ENCODE measurements around the gene FAM234B. TPM values are rescaled to one million over a fixed set of nuclear protein-coding genes. Genes with fewer than 3 reads are reported as not detected.
"Not testable (repeated sequence)": the region's sequence is repeated elsewhere in the genome, so short reads cannot be mapped to it uniquely, and the experiment has no call there.

Gene FAM234B
- total RNA-seq, 1 experiment from 2014 or later, result 9.1 TPM

DNA sequence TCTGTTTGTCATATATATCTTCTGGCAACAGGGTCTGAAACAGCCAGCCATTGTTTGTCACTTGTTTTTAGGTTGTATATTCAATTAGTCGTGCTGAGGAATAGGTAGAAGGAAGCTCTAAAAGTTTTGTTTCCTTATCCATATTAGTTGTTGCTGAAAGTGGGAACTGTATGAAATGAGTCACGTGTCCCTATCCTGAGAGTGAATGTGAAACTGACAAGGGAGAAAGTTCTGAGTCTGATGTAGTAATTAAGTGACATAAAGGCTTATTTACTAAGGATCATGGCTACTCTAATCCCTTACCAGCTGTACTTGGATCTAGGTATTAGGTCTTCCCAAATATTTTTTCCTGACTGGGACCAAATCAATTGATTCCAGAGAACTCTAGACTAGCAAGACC, 16.4 kb downstream of the FAM234B start:
- DNase-seq (ENCODE audit: low read depth), result no peak

DNA sequence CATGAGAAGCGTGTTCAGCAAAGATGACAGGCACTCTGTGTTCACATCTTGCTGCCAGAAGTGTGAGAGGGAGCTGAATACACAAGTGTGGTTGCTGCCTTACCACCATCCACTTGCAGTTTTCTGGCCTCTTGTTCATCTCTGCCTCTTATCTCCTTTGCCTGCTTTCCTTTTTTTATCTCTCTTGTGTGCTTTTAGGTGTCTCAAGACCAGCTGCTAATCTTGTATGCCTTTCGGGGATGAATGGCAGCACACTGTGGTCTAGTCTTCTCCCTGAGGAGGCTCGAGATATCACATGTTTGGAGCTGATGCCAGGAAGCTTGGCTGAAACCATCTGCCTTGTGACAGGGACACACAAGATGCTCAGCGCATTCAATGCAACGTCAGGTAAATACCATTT, 17.2 kb downstream of the FAM234B start:
- no peak for DNase-seq (ENCODE audit: low read depth)

DNA sequence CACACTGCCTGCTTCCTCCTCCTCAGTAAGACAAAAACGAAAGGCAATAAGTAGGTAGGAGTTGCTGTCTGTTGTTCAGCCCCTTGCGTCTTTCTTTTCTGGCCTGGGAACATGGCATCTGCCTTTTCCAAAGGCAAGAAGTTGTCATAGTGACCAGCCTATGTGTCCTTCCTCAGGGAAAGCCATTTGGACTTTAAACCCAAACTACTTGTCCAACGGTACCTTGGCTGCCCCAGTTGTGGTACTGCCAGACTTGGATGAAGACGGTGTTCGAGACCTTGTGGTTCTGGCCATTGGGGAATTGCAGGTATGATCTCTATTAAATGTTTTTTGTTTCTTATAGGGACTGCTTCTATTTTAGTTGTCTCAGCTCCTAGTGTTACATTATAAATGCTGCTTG, 18.5 kb downstream of the FAM234B start:
- DNase-seq (ENCODE audit: low read depth), result no peak

DNA sequence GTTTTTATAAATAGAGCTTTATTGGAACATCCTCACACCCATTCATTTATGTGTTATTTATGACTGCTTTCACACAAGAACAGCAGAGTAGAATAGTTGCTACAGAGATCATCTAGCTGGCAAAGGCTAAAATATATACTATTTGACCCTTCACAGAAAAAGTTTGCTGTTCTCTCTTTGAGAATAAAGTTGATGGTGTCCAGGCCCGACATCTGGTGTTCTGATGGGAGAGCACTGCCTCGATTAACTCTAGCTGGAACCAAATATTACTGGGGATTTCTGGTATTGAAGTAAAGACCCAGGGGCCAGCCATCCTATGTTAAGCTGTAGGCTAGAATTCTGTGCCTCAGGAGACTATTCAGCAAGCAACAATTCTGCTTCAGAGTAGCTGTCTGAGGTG, 21.8 kb downstream of the FAM234B start:
- no peak for DNase-seq (ENCODE audit: low read depth)

DNA sequence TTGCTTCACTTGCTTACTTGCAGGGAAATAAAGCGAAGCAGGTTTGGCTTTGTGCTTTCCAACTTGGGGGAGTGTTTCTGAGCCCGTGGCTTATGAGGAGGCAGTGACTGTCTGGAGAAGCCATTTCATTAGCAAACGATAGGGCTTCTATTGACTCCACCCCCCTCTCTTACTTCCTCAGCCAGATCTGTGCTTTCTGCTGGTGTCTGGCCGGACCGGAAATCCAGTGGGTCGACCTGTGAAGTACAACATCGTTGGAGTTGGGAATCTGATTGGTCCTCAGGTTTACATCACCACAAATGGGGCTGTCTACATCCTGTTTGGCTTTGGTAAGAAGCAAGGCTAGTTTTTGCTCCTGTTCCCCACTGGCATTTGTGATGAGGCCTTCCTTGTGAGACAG, 22.3 kb downstream of the FAM234B start:
- DNase-seq (ENCODE audit: low read depth), result no peak

DNA sequence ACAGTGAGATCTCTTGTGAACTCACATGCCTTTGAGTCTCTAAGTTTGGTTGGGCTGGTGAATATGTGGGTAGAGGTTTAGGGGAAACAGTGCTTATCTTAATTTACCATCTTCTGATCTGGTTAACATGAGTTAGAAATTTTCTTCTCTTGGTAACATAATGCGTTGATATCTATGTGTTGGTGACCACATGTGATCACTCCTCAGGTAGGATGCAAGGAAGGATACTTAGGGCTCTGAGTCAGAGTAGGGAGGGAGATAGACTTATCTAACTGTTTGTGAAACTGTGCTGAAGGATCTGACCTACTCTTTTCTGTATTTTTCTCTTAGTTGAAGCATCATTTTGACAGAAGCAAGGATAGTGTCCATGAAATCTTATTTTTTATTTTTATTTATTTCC, 23.1 kb downstream of the FAM234B start:
- no peak for DNase-seq (ENCODE audit: low read depth)

DNA sequence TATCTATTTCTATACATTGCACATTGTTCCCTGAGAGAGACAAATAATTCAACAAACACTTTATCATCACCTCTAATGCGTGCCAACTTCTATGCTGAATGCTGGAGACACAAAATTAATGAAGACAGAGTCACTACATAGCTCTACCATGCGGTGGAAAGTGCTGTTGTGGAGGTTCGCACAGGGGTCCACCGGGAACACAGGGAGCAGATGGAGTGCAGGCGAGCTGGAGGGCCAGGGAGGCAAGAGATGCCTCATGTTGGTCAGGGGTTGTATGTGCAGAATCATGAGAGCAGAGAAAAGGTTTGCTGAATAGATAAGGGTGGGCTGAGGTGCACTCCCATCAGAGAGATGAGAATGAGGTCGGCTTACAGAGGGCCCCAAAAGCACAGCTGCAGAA, 25.2 kb downstream of the FAM234B start:
- DNase-seq (ENCODE audit: low read depth), result no peak

DNA sequence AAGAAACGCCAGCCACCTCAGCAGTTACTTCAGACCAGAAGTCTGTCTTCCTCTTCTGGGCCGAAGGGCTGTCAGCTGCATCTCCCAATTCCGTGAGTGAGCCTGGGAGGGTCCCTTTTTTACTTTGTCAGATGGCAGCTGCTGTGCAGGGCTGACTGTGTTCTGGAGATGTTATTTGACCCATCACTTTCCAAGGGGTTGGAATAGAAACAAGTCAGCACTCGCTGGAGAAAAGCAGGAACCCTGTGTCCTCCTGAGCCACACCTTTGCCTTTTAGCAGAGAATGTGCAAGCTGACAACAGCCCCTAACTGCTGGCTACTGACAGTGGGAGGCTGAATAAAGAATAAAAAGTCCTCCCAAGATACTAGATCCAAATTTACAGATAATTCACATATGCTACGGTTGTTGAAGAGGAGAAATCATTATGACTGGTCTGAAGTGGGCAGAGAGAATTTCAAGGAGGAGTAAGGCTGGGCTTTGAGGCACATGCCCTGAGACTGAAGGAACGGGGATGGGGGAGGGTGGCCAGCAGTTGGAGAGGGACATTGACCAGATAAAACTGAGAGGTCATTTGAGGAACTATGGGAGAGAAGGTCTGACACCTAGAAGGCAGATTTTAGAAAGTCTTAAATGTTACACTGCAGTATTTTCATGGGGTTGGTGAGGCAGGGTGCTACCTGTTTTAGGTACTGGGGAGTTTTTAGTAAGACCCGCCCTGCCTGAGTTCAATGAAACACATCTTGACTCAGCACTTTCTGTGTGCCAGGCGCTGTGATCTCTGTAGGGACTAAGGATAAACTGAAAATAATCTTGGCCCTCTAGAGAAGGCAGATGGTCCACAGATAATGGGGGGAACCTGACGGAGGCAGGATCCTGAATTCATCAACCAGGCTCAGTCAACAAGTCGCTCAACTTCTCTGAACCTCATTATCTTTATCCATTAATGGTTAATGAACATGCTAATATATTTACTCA, 27.4 kb downstream of the FAM234B start:
- no peak for DNase-seq (ENCODE audit: low read depth)

DNA sequence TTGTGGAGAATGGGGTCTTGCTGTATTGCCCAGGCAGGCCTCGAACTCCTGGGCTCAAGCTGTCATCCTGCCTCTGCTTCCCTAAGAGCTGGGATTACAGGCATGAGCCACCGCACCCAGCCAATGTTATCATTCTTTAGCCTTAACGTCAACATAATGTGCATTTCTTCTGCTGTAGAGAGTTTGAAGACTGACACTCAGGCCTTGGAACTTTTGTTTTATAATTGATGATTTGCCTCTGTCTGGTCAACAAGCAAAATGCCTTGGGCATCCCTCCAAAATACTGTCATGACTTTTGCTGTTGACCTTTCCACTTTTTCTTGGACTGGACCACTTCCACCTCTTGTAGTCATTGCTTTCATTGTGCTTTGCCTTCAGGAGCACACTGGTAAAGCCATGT, 29.0 kb downstream of the FAM234B start:
- DNase-seq (ENCODE audit: low read depth), result no peak

DNA sequence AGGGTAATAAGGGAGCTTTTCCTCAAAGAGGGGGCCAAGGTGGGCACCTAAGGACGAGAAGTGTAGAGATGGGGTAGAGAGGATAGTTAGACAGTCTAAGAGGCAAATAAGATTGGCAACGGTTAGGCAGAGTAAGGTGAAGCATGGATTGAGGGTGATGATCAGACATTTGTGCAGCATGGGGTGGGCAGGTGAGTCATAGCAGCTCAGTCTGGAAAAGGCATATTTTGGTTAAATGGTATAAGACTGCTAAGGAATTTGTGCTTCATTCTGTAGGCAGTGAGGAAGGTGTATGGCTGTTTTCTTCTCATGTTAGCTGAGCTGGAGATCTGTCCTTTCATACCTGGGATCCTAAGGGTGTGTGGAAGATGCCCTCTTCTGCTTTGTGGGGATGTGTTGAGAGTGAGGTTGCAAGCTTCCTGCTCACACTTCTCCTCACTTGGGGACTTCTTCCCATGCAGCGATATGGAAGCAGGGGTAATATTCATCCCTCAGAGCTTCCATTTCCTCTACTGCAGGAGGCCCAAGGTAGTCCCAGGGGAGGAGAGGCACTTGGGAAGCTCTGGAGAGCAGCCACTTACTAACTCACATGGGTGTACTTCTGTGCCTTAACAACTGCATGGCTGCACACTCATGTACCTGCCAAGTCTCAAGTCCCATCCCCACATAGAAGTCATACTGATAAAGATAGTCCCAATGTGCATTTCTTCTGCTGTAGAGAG, 30.4 kb downstream of the FAM234B start:
- no peak for DNase-seq (ENCODE audit: low read depth)

DNA sequence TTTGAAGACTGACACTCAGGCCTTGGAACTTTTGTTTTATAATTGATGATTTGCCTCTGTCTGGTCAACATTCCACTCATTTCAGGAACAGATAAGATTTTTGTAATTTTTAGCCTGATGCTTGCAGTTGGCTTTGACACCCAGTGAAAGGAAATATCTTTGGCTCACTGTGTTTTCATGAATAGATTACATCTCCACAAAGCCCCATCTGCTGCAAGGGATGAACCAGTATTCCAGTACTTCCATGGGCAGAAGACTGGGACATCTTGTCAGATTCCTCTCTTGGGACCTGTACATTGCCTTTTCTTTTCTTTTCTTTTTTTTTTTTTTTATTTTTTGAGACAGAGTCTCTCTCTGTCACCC, 30.9 kb downstream of the FAM234B start:
- no peak for DNase-seq (ENCODE audit: low read depth)

DNA sequence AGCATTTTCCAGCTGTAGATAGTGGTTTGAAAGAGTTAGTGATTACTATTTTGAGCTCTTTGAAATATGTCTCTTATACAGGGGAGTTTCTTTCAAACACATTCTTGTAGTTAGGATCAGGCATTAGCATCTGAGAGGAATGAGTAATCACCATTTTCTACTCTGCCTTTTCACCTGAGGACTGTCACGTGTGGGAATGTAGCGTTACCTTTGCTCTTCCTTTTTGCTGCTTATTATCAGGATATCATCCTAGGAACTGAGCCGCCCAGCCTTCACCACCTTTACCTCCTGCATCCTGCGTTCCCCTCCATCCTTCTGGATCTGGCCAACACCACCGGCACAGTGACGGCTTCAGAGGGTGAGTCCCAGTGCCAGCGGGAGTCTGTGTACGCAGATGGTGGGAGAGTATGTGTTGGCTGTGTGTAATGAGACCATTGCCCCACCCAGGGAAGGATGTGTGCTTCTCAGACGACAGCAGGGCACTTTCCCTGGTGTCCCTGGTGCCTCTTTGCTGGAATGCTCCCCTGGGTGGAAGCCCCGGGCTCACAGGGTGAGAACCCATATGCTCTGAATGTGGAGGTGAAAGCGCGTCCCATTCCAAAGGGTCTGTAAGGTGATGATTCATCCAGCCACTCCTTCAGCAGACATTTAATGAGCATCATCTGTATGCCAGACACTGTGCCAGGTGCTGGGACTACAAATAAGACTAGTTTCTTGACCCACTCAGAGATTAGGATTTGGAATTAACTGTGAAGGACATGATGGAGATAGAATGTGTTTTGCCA, 31.8 kb downstream of the FAM234B start:
- DNase-seq (ENCODE audit: low read depth), result no peak

DNA sequence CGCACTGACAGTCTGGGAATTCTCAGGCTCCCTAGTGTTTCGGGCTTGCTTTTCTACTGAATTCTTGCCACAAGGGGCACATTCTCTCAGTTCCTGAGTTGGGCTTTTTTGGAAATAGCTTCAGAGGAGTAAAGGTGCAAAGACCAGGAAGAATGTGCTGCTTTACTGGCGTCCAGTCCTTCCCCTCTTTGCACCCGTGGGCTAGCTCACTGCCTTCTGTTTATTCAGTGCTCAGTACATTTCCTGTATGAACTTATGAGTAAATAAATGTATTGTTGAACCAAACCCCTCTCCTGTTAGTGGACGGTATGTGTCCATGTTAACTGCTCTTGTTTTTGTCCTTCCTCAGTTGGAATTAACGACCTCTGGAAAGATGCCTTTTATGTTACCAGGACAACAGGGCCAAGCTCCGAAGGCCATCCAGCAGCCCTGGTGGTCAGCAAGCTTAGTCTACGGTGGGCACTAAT, 35.3 kb downstream of the FAM234B start:
- DNase-seq (ENCODE audit: low read depth), result no peak

DNA sequence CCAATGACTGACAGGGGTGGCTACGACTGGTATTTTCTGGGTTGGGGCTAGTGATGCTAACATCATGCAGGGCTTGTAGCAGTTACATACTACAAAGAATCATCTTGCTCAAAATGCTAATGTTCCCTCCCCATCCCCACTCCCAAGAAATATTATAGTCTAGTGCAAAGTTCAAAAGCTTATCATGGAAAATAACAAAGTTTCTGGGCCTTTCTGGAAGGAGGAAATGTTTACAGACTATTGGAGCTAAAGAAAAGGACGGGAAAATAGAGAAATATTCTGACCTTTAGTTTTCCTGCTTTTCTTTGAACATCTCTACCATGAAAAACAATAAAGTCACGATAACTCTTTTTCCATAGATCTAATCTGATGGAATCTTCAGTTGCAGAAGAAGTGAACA, 36.1 kb downstream of the FAM234B start:
- DNase-seq (ENCODE audit: low read depth), result no peak

DNA sequence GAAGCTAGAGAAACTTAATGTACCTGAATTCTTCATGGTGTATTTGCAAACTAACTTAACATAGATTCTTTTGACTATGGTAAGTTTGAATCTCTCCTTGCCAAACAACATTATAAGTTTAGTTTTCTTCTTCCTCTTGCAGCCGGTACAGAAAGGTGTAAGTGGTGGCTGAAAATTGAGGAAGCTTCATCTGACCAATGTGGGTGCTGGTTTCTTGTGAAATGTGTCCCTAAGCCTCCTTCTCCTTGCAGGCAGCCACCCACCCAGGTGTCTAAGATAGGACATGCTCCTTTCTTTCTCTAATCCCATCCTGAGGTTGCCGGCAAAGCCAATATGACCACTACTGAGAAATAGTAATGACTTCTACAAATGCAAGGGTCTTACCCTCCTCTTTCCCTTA, 38.7 kb downstream of the FAM234B start:
- no peak for DNase-seq (ENCODE audit: low read depth)

DNA sequence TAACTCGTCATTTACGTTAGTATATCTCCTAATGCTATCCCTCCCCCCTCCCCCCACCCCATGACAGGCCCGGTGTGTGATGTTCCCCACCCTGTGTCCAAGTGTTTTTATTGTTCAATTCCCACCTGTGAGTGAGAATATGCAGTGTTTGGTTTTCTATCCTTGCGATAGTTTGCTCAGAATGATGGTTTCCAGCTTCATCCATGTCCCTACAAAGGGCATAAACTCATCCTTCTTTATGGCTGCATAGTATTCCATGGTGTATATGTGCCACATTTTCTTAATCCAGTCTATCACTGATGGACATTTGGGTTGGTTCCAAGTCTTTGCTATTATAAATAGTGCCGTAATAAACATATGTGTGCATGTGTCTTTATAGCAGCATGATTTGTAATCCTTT, 39.5 kb downstream of the FAM234B start:
- DNase-seq (ENCODE audit: low read depth), result not testable (repeated sequence)

DNA sequence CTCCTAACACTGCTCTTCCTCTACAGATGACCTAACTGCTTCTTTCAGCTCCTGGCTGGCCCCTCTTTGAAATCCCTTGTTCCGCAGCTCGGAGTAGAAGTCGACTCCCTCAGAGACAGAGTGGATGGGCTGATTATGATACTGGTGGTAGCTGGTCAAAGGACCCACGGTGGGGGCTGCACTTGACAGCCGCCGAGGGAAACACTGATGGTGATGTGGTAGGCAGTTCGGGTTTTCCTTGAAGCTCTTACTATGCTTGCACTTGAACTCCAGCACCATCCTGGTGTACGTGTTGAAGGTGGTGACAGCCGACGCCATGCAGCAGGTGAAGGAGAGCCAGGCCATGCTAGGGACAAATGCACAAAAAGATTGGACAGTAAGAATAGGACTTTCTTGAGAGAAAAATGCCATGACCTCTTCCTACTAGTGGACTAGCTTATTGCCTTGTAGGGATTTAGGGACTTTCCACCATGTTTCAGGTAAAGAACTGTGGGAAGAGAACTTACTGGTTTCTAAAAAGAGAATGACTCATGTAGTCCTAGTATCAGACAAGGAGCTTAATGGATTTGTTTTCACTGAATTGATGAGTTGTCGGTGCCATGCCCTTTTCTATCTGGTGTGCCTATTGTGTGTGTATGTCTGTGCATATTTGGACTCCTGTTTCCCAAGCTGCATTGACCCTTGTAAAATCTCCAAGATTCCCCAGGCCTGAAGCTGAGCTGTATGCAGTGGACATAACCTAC, 40.9 kb downstream of the FAM234B start:
- DNase-seq (ENCODE audit: low read depth), result no peak

DNA sequence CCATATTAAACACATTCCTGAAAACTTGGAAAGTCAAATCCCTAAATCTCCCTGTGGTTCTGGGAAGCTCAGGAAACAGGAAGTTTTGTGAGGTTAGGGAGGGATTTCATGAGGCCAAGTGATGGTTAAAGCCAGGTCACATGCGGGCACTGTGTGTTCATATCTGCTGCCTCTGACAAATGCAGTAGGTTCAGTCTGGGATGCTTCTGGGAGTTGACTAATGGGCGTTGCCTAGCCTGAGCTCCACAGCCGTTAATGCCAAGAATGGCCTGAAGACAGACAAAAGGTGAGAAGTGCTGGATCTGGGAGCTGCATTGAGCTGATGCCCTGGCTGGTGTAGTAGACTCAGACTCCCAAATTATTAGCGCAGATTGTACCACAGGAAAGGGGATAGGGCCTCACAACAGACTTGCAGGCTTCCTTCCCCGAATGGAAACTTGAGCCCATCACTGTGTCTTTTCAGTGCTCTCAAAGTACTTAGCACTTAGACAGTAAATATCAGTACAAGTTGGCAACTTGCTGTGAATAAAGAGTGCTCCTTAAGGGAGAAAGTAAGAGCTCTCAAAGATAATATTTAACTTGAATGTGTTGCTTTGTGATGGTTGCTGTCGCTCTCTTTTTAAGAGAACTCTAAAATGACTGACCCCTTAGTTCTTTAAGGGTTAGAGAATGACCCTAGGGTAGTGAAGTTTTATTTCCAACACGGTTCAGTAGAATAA, 41.9 kb downstream of the FAM234B start:
- DNase-seq (ENCODE audit: low read depth), result peak; percentile 35

DNA sequence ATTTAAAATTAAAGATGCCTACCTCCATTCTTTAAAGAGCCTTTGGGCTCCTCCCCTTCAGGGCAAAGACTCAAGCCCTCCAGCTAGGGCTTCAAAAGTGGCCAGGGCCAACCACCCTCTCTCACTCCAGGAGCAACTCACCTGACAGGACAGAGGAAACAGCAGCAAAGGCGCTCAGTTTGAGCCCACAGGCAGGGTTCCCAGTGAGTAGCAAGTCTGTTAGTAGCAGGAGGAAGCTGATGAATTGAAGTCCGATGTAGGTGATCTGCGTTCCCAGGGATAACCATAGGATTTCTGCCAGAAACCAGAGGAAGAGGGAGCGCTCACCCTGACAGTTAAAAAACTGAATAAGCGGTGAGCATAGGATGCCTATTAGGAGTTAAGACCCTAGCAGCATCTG, 43.6 kb downstream of the FAM234B start:
- no peak for DNase-seq (ENCODE audit: low read depth)

DNA sequence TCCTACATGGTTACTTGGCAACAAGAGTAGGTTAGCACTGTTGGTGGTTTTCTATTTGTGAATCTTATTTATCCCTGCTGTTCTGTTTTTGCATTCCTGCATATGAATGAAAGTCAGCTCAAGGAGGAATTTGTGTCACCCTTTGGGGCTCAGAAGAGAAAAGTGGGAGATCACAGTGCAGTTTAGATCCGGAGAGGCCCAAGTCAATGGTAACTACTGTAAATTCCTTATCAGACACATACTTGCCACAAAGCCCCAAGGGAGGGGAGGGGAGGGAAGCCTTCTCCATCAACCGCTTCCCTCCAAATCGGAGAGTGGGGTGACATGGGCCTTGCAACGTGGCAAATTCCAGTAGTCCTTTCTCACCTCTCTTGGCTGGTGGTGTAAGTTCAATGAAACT, 44.3 kb downstream of the FAM234B start:
- DNase-seq (ENCODE audit: low read depth), result no peak

DNA sequence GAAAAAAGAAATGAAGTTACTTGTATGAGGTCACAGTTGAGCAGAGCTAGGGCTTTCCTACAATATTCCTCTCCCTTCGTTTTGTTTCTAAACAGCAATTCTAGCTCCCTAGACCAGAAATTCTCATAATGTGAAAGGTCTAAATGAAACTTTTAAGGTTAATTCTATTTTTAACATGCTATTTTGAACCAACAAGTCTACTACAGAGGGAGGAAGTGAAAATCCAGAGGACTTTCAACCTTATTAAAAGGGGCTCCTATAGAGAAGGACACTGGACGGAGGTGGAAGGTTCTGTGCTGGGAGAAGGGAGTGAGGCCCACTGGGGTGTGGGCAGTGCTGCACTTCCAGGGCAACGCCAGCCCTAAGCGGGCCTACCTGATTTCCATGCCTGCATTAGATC, 45.9 kb downstream of the FAM234B start:
- DNase-seq (ENCODE audit: low read depth), result no peak

Data from LHCN-M2 (cell line).